Parathyroid adenoma (tissue), 2 donors: ENCODE data around the gene TOM1.

Source experiments
- H2AFZ ChIP-seq: fragments of 300-600 bp; sonication (generic); one replicate; pipeline ENCODE4 v1.7.0; 2017; ENCODE audit warnings: antibody characterized with exemption, mild to moderate bottlenecking
- H3K27ac ChIP-seq: fragments of 300-600 bp; sonication (generic); one replicate; pipeline ENCODE4 v1.7.0; 2017
- H3K27me3 ChIP-seq: fragments of 300-600 bp; sonication (generic); one replicate; pipeline ENCODE4 v1.7.0; 2017; ENCODE audit warnings: low read length; ENCODE audit not compliant: control insufficient read depth, insufficient read depth
- H3K36me3 ChIP-seq: fragments of 300-600 bp; sonication (generic); one replicate; pipeline ENCODE4 v1.7.0; 2017; ENCODE audit warnings: low read length; ENCODE audit not compliant: control insufficient read depth, insufficient read depth
- H3K4me1 ChIP-seq: fragments of 300-600 bp; sonication (generic); one replicate; pipeline ENCODE4 v1.7.0; 2017; ENCODE audit warnings: control low read depth
- H3K4me2 ChIP-seq: fragments of 300-600 bp; sonication (generic); one replicate; pipeline ENCODE4 v1.7.0; 2017; ENCODE audit warnings: low read length
- H3K4me3 ChIP-seq: fragments of 300-600 bp; sonication (generic); one replicate; pipeline ENCODE4 v1.7.0; 2017; ENCODE audit warnings: low read depth, low read length
- H3K79me2 ChIP-seq: fragments of 300-600 bp; sonication (generic); one replicate; pipeline ENCODE4 v1.7.0; 2017; ENCODE audit warnings: control low read depth
- H3K9ac ChIP-seq: fragments of 300-600 bp; sonication (generic); one replicate; pipeline ENCODE4 v1.7.0; 2017; ENCODE audit warnings: mild to moderate bottlenecking
- H3K9me3 ChIP-seq: fragments of 300-600 bp; sonication (generic); one replicate; pipeline ENCODE4 v1.7.0; 2017; ENCODE audit warnings: low read length; ENCODE audit not compliant: control insufficient read depth
- CTCF ChIP-seq: fragments of 300-600 bp; sonication (generic); IDR thresholded peaks from one replicate; pipeline ENCODE4 v1.7.0; 2017; ENCODE audit warnings: antibody characterized with exemption, mild to moderate bottlenecking
- donor health status: primary hyperparathyroidism.

The TOM1 gene

GRCh38 chr22:35326854-35327562 is 27.3 kb downstream of the TOM1 start:
- H3K9me3 ChIP-seq = no peaks in the 10 kb centered on the region
- no peaks in the 10 kb centered on the region for H3K36me3 ChIP-seq
- H3K27me3 ChIP-seq = no peaks in the 10 kb centered on the region
- no peak overlapping the region for H3K4me3 ChIP-seq
- no peak overlapping the region for H2AFZ ChIP-seq
- H3K79me2 ChIP-seq = peaks cover 2% of the 10 kb centered on the region
- H3K4me1 ChIP-seq = peaks cover 5% of the 10 kb centered on the region
- TF ChIP-seq CTCF = no peak
- H3K4me2 ChIP-seq = no peak overlapping the region
- no peak overlapping the region for H3K27ac ChIP-seq
- H3K9ac ChIP-seq = no peak overlapping the region

DNA sequence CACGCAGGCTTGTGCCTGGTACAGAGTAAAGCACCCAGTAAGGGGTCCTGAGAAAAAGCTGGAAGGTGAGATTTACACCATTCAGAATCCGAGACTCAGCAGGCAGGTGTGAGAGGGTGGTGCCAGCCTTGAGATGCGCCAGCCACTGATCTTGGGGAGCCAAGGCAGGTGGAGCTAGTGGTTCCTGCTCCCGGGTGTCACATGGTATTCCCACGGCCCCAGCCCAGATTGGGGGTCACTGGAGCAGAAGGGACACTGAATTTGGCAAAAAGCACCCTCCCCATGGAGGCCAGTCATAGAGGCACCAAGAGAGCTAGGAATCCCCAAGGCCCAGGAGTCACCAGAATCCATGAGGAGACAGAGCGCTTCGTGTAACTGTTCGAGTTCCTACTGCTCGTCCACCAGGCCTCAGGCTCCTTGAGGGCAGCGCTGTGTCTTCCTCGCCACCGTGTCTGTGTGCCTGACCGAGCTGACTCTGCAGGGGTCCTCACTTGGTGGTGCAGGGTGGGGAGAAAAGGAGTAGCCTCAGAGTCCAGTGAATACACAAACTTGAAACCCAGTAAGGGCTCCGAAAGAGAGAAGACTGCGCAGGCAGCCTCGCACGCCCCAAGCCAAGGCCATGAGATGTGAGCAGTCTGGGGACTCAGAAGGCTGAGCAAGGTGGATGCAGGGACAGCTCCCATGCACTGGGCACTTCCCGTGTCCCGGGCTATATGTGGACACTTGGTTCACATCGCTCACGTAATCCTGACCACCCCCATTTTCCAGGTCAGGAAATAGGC is 28.2 kb downstream of the TOM1 start:
- H3K36me3 ChIP-seq = no peaks in the 10 kb centered on the region
- peaks cover 5% of the 10 kb centered on the region for H3K4me1 ChIP-seq
- H3K9ac ChIP-seq = no peak overlapping the region
- no peaks in the 10 kb centered on the region for H3K27me3 ChIP-seq
- no peak overlapping the region for H3K4me3 ChIP-seq
- no peak overlapping the region for H3K4me2 ChIP-seq
- H2AFZ ChIP-seq = no peak overlapping the region
- no peak for TF ChIP-seq CTCF
- H3K27ac ChIP-seq = no peak overlapping the region
- no peaks in the 10 kb centered on the region for H3K79me2 ChIP-seq
- H3K9me3 ChIP-seq = no peaks in the 10 kb centered on the region

DNA sequence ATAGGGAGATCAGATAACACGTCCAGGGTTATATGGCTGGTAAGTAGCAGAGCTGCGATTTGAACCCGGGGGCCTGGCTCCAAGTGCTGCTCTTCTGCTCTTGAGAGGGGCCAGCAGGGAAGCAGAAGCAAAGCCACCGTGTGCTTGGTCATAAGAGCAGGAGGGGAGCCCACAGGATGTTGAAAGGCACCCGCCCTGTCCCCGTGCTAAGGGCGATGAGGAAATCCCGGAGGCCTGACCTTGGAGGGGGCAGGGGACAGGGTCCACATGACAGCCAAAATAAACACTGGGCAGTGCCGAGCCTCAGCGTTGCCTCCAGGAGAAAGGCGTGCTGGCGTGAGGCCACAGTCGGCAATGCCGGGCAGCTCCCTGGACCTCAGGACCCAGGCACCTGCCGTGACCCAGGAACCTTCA is 28.8 kb downstream of the TOM1 start:
- H3K4me1 ChIP-seq = peaks cover 5% of the 10 kb centered on the region
- no peaks in the 10 kb centered on the region for H3K36me3 ChIP-seq
- H3K9me3 ChIP-seq = no peaks in the 10 kb centered on the region

GRCh38 chr22:35329114-35329847 is 29.6 kb downstream of the TOM1 start:
- H3K9ac ChIP-seq = no peak overlapping the region
- H3K36me3 ChIP-seq = no peaks in the 10 kb centered on the region
- no peaks in the 10 kb centered on the region for H3K9me3 ChIP-seq
- TF ChIP-seq CTCF = no peak
- H3K79me2 ChIP-seq = no peaks in the 10 kb centered on the region
- H3K4me1 ChIP-seq = peaks cover 5% of the 10 kb centered on the region
- no peak overlapping the region for H2AFZ ChIP-seq
- H3K27ac ChIP-seq = peak overlapping the region; percentile 82
- no peak overlapping the region for H3K4me2 ChIP-seq
- H3K27me3 ChIP-seq = no peaks in the 10 kb centered on the region
- H3K4me3 ChIP-seq = no peak overlapping the region

More for the DNA sequence above, 28.8 kb downstream of the TOM1 start:
- H3K4me2 ChIP-seq = no peak overlapping the region
- no peak overlapping the region for H3K9ac ChIP-seq
- H3K27ac ChIP-seq = no peak overlapping the region
- no peaks in the 10 kb centered on the region for H3K79me2 ChIP-seq
- no peak for TF ChIP-seq CTCF
- no peaks in the 10 kb centered on the region for H3K27me3 ChIP-seq
- no peak overlapping the region for H3K4me3 ChIP-seq
- H2AFZ ChIP-seq = no peak overlapping the region
